ENCODE results near the gene ACYP2.

DNA sequence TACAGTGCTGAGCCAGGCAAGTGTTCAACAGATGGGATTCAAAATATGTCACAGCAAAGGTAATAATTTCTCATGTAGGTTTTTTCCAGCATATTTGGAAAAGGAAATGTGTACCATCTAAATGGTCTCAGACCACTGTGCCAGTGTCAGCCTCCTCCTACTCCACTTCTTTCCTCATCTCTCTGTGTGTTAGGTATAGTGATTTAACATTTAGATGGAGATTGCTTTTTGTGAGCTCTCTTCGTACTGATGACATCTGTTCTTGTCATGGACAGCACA is 221.5 kb downstream of the ACYP2 start:
- no peak for TF ChIP-seq GATA3 (IDR thresholded peaks at IDR 0.05; ENCODE audit: low read depth, low read length)
- TF ChIP-seq GATA2 (IDR thresholded peaks at IDR 0.05; ENCODE audit: low read depth, low read length) = no peak

Measured in SH-SY5Y (cell line).